Stimulated activated CD8-positive, alpha-beta memory T cell treated with anti-CD3 and anti-CD28 coated beads, Interleukin-2, amount 100 ng/mL, for 1 hour (primary cell): ENCODE results near the gene HERPUD2.
"Not testable (repeated sequence)": the region's sequence is repeated elsewhere in the genome, so short reads cannot be mapped to it uniquely, and the experiment has no call there.

Experiments
- DNase-seq, 2 donors: peaks; one replicate each; pipeline ENCODE4 v3.0.0-alpha.2; 2020; ENCODE audit warnings: low read depth in 2 of 2

Gene HERPUD2

DNA sequence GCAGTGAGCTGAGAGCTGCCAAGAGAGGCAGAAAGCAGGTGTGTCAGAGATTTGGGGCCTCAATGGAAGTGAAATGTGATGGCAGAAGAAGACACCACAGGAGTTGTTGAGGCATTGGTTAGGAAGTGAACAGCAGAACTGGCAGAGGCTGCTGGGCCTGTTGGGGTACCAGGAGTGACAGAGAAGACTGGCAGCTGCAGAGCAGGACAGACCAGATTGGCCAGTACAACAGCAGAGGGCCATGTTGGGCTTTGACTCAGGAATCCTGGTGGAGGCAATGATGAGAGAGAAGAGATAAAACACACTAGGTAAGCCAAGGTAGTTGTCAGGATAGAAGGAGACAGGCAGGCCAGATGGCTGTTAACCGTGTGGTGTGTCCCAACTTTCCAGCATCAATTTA lies 19.9 kb upstream of the HERPUD2 start:
- DNase-seq = no peak

DNA sequence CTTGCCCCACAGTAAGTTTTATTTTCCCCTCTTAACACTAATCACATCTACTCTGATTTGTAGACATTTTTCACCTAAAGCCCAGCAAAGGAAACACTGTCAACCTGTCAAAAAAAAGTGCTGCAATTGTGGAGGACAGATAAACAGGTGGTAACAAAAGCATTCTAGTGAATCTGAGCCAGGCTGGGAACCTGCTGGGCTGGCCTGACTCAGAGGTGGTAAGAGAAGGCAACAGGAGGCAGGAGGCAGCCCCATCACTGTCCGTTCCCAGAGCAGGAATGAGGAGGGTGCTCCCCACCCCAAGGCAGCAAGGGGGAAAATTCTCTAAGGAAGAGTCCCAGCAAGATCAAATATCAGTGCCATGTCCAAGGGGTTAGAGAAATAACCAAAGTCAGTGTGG lies 19.5 kb upstream of the HERPUD2 start:
- DNase-seq = no peak

DNA sequence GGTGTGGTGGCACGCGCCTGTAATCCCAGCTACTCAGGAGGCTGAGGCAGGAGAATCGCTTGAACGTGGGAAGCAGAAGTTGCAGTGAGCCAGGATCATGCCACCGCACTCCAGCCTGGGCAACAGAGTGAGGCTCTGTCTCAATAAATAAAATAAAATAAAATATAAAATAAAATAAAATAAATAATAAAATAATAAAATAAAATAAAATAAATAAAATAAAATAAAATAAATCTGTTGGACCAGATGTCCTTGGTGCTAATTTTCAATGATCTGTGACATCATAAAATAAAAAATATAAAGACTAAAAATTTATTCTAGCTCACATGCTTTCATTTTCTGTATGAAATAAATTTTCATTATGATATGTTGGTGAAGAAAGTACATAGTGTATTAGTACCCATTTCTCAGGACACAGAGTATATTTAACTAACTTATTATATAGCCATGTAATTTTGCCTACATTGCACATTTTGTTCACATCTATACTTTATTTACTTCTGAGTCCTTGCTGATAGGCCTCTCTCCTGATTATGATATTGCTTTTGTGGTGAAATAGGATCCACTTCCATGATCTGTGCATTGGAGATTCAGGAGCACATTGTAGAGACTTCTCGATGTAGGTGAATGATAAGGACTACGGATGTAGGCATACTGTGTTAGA lies 17.8 kb upstream of the HERPUD2 start:
- DNase-seq = no peak

DNA sequence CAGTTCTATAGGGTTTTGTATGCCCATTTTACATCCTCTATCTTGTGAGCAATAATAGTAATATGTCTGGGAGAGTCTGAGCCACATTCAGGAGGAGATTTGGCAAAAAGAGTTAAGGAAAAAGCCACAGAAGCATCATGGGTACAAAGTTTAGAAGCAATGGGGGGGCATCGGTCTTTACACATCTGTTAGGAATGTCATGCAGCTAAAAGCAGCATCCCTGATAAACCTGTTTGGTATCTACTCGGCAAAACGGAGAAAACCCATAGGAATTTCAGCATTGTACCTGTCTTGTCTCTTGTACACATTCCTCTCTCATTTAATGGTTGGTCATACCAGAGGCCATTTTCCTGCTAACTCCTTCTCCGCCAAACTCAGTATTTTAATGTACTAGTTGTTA lies 12.5 kb upstream of the HERPUD2 start:
- no peak for DNase-seq

DNA sequence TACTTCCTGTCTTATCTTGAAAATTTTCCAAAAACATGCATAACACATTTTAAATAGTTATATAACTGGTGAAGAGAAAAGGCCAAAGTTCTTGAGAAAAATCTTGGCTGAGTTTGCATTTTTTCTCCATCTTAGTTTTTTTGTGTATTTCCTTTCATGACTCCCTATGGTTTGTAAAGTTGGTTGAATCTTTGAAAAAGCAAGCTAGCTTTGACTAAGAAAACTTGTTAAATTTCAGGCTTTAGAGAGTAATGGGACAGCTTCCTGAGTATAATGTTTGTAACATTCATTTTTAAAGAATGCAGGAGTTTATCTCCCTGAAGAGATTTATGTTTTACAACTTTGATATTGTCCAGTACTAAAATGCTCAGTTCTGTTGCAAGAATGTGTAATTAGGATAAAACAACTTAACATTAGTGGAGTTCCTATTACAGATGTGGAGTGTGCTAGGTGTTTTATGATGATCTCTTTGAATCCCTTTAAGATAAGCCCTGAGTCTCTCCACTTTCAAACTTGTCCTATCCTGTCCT lies 11.1 kb upstream of the HERPUD2 start:
- DNase-seq = no peak

DNA sequence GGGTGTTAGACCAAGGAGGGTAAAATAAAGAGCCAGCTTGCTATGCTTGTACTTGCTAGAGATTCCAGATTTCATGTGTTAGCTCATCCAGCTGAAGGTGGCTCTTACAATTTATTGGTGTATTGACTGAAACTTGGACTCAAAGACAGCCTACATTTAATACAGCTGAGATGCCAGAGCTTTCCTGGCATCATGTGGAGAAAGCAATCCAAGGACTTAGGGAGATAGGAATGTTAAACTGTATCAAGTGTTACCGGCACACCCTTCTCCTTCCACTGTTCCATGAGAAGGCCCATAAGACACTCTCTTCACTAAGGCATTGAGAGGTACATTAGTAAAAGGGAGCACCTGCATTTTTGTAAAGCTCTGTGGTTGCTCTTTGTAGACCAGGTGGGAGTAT lies 9.3 kb upstream of the HERPUD2 start:
- DNase-seq = no peak

DNA sequence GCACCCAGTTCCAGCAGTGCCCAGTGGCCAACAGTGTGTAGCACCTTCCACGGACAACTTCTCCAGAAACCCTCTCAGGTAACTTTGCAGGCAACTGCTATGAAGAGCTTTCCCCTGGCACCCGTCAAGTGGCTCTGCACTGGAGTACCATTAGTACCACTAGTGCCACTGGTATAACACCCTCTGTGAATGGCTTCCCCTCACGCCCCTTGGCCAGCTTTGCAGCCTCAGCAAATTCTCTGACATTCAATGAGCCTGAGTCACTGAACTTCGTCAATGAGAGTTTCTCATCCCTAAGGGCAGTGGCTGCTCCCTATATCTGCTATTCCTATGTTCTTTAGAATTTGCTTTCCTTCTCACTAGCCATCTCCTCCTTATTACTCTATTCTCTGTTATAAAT lies 7.6 kb upstream of the HERPUD2 start:
- DNase-seq = no peak

DNA sequence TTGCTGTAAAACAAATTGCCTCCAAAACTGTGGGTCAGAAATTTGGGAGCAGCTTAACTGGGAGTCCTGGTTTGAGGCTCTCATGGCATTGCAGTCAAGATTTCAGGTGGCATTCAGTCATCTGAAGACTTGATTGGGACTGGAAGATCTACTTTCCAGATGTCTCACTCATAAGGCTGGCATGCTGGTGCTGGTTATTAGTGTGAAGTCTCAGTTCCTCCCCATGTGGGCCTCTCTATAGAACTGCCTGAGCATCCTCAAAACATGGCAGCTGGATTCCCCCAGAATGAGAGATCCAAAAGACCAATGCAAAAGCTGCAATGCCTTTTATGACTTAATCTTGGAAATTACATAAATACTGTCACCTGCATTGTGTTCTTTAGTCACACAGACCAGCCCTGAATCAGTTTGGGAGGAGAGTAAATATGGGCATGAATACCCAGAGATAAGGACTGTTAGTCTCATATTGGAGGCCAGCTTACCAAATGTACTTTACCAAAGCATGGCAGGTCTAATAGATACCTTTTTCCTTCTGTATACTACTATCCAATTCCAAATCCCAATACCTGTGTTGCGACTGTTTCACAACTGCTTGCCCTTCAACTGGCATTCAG lies 6.5 kb upstream of the HERPUD2 start:
- no peak for DNase-seq

DNA sequence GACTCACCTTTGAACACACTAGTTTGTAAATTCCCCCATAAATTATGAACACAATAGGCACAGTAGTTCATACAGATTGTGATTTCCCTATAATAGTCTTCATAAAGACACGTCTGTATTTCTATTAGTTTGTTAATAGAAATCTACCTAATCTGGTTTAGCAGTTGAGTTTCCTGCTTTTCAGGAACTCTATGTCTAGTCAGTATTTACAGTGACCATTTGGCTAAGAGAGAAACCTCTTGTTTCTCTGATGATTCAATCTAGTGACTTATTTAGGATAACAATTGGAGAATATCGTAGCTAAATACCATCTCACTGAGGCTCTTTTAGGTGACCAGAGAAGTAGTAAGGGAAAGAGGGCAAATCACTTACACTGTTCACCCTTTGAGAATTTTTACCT lies 5.9 kb upstream of the HERPUD2 start:
- no peak for DNase-seq

DNA sequence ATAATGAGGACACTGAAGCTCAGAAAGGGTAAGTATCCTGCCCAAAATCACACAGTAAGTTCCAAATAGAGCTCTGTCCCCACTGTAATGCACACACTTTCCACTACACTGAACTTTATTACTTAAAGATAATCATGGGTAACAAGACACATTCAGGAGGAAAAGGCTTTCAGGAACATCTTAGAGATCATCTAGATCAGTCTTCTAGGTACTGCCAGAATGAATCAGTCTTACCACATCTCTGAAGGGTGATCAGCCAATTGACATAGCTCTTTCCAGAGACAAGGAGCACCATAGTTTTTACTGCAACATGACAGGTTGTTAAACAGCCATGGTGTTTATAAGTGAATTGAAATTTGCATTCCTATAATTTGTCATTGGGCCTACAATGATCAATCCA lies 5.4 kb upstream of the HERPUD2 start:
- DNase-seq = no peak

DNA sequence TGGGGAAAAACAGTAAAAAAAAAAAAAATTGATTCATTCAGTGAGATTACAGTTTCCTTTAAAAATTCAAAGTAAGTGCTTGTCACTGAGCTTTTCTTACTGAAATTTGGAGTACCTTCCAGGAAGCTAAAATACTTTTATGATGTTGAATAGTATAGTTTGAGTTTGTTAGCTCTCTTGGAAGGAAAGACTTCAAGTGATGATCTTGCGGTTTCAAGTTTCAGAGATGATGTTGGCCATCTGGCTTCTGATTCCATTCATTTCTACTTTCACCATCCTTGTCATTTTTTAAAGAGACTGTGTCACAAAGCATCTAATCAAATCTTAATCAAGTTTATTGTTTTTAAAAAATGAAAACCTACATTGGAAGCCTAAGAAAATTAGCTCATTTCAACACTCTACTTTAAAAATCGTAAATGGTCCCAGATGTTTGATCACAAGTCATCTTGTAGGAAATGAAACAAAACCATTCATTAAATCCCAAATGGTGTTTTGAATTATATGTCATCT lies 4.9 kb upstream of the HERPUD2 start:
- no peak for DNase-seq

DNA sequence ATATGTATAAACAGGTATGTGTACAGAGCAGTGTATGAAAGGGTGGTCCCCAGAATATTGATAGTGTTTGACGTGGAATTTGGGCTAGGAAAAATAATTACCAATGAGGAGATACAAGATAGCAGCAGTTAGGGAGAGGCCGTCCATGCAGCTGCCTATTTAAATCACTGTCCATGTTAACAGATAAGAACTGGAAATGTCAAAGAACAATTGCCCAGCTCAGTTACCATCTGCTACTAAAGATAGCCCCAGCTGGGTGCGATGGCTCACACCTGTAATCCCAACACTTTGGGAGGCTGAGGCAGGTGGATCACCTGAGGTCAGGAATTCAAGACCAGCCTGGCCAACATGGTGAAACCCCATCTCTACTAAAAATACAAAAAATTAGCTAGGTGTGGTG lies 3.4 kb upstream of the HERPUD2 start:
- DNase-seq = not testable (repeated sequence)

DNA sequence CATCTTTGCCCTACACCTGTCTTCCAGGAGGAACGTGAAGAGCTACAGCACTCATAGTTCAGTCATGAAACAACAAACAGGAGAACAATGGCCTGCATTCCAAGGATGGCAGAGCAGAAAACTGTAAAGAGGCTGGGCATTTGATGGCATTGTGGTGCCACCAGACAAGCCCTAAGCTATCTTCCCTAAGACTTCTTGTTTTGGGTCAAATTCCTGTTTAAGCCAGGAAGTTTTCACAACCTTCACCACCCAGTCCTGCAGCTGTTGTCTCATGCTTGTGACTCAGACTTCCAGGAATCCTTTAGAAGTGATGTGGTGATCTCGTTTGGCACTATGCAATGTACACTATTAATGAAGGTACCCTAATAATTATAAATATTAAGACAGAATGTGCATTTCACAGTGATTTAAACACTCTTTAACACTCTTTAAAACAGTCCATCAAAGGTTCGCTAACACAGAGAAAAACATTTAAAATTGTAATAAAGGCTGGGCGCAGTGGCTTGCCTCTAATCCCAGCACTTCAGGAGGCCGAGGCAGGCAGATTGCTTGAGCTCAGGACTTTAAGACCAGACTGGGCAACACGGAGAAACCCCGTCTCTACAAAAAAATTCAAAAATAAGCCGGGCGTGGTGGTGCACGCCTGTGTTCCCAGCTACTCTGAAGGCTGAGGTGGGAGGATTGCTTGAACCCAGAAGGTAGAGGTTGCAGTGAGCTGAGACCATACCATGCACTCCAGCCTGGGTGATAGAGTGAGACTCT lies 2.7 kb upstream of the HERPUD2 start:
- DNase-seq = no peak

DNA sequence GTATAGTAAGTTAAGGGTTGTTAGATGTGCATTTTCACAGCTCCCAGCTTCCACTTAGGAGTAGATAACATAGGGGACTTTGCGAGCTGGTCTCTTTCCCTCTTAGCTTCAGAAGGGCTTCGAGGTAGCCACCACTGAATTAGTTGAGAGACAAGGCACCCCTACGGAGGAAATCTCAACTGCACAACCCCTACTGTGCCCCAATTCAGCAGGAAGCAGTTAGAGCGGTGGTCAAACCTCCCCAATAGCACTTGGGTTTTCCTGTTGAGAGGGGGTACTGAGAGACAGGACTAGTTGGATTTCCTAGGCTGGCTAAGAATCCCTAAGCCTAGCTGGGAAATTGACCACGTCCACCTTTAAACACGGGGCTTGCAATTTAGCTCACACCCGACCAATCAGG lies 1.1 kb upstream of the HERPUD2 start:
- no peak for DNase-seq

DNA sequence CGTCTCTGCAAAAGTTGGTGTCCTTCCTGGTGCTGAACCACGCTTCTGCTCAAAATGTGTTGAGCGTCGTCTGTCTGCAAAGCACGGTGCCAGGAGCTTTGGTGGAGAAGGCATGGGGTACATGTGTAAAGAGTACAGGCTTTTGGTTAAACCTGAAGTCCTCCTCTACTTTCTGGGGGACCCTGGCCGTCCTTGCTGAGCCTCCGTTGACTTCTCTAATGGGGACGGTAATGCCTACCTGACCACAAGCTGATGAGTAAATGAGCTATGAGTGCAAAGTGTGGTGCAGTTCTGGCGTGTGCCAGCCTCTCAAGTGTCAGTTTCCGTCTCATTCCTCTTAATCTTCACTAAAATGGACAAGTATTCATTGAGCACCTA lies 527 bp upstream of the HERPUD2 start:
- DNase-seq = no peak

DNA sequence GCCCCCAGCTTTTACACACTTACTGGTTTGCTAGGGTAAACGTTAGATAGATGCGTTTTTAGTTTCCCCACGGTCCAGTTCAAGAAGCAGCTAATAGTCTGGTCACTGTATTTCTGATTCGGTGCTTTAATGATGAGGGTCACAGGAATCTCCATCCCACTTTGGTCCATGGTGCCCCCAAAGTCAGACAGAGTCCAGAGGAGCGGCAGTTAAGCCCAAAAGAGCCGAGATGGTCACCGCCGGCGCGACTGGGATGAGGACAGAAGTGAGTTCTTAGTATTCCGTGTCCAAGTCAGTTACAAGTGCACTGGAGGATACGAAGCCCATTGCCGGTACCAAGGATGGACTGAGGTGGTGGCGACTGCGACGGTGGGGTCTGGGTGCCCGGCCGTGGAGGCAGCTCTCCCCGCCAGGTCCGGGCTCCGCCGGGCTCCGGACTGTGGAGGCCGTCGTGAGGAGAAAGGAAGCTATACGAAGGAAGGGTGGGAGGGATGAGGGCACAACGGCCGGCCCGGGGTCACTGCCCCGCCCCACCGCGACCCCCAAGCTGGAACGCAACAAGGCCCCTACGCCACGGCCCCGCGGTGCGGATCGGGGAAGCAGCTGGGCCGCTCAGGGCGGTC lies 663 bp downstream of the HERPUD2 start:
- no peak for DNase-seq

DNA sequence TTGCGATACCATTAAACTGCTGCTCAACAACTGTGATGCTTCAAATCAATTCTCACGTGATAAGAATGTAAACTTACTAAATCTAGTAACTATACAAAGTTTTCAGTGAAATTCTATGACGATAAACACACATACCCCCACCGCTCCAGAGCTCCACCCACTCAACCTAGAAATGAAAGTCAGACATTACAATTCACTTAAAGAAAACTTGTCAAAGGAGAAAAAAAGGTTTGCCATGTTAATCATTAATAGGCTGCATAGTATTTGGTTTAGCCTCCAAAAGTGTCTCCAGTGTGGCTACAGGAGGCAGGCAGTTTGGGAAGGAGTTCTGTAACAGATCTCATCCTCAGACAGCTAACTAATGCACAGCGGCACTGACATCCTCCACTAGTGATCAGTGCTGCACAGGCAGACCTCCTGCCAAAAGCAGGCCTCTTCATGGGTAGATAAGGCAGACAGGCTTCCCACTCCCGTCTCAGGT lies 3.1 kb downstream of the HERPUD2 start:
- no peak for DNase-seq

DNA sequence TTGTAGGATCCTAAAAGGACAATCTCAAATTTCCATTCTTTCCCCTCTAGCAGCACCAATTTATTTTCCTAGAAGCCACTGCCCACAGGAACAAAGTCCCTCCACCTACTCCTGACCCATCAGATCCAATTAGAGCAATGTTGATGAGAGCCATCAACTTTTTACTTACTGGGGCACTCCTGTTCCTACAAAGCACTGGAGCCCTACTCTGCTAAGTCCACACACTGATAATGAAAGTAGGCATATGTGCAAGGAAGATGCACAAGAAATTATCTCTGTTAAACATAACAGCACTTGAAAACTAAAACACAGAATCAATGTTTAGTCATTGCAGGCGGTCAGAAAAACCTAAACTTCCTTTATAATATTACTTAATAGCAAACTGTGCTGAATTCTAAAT lies 3.6 kb downstream of the HERPUD2 start:
- DNase-seq = no peak

DNA sequence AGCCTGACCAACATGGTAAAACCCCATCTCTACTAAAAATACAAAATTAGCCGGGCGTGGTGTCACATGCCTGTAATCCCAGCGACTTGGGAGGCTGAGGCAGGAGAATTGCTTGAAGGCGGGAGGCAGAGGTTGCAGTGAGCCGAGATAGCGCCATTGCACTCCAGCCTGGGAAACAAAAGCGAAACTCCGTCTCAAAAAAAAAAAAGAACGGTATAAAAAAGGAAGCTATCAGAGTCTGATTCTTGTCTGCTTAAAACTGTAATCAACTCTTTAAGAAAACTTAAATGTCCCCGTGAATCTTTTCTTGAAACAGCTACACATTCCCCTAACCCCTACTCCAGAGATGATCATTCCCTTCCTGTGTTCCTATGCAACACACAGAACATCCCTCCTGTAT lies 4.3 kb downstream of the HERPUD2 start:
- not testable (repeated sequence) for DNase-seq

DNA sequence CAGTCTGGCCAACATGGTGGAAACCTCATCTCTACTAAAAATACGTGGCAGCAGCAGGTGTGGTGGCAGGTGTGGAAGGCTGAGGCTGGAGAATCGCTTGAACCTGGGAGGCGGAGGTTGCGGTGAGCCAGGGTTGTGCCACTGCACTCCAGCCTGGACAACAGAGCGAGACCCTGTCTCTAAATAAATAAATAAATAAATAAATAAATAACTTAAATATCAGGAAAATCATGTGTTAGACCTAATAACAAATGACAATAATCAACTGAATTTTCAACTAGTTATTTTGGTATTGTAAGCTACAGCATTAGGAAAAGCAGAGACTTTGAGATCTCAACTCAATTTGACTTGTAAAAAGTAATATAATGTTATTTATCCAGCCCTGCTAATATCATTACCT lies 9.2 kb downstream of the HERPUD2 start:
- DNase-seq = no peak

DNA sequence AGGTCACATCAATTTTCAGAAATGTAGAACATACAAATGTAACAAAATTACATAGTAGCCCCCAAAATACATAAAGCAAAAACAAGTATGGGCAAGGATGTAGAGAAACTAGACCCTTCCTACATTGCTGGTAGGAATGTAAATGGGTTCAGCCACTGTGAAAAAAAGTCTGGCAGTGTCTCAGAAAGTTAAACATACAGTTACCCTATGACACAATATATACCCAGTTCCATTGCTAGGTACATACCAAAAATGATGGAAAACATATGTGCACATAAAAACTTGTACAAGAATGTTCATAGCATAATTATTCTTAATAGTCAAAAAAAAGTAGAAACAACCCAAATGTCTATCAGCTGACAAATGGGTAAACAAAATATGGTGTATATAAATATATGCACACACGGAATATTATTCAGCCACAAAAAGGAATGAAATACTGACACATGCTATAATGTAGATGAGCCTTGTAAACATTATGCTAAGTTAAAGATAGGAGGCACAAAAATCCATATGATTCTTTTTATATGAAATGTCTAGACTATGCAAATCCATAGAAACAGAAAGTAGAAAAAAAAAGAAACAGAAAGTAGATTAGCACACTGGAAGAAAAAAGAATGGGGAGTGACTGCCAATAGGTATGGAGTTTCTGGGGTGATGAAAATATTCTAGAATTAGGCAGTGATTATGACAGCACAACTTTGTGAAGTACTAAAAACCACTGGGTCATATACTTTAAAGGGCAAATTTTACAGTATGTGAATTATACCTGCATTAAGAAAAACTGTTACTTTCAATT lies 13.5 kb downstream of the HERPUD2 start:
- DNase-seq = no peak
